Mononuclear cell (primary cell): ENCODE measurements around the gene LGALS1. TPM values are rescaled to one million over a fixed set of nuclear protein-coding genes. Genes with fewer than 3 reads are reported as not detected.

Experiments used
- H3K27me3 ChIP-seq: 2 replicates; pipeline ENCODE4 v1.6.0; 2011; ENCODE audit warnings: low read length, control low read depth; ENCODE audit not compliant: insufficient read depth
- H3K4me1 ChIP-seq: 2 replicates; pipeline ENCODE4 v1.5.1; 2011; ENCODE audit warnings: mild to moderate bottlenecking, low read length, control low read depth; ENCODE audit not compliant: insufficient read depth
- H3K4me3 ChIP-seq: 2 replicates; pipeline ENCODE4 v1.5.1; 2011; ENCODE audit warnings: mild to moderate bottlenecking, low read length, moderate library complexity
- H3K9me3 ChIP-seq: 2 replicates; pipeline ENCODE4 v1.5.1; 2011; ENCODE audit warnings: low read depth, mild to moderate bottlenecking, control low read depth, low read length
- total RNA-seq: library from RNA; depleted of rRNA; stranded (reverse); fragments of >200 nt; gene quantifications from one replicate; pipeline ENCODE4 v1.2.3, GENCODE V29; 2012

LGALS1 gene
- total RNA-seq: 260 TPM

DNA sequence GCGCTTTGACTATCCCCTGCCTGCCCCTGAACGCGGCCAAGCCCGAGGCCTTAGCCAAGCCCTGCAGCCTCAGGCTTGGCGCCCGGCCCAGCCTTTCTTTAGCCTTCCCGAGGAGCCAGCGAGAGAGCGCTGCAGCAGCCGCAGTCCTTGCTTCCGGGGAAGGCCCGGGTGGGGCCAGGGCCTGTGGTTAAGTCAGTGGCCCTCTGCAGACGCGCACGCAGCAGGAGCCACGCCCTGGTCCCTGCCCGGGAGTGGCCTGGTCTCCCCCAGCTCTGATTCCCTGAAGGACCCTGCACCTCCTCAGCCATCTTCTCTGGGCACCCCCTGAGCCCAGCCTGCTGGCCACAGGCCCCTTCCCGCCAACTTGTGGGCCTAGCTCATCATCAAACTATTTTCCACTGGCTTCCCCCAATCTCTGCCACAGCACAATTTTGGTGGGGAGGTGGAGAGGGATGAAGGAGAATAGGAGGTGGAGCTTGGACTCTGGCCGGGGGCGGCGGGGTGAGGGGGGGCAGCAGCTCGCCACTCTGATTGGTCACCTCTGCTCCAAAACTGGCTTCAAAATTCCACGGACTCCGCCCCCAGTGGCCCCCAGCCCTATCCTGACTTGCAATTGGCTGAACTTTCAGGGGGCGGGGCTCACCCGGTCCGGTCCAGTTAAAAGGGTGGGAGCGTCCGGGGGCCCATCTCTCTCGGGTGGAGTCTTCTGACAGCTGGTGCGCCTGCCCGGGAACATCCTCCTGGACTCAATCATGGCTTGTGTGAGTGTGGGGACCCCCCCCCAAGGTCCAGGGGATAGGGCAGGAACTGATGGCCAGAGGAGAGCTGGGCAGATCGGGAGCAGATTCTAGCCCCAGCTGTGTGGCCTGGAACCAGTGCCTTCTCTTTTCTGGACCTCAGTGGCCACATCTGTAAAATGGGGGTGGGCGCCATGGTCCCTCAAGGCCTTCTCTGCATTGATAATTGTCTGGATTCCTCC, at the start of gene LGALS1:
Gene LGALS1 (plus strand): TSS at position 686 of the 979 bp plus-strand sequence. CDS start 67 bp downstream, at position 753.
- Histone ChIP-seq H3K4me1 (peaks cover 63% of the 10 kb centered on the region), H3K4me3 (peak within 1 kb of the TSS; percentile 67), H3K9me3 (no peaks in the 10 kb centered on the region), H3K27me3 (no peaks in the 10 kb centered on the region)

DNA sequence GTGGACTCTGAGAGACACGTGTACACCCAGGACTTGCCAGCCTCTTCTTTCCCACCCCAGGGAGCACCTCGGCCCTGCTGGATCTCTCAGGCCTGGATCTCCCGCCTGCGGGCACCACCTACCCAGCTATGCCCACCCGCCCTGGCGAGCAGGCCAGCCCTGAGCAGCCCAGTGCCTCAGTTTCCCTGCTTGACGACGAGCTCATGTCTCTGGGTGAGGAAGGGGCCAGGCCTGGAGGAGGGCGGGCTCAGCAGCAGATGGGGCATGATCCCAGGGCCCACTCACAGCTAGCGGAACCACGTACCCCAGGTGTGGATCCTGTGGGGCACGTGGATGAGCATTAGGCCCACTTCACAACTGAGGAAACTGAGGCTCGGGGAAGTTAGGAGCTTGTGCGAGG, 49.7 kb upstream of the LGALS1 start:
- Histone ChIP-seq H3K4me3 (no peak overlapping the region), H3K27me3 (no peaks in the 10 kb centered on the region), H3K4me1 (peaks cover 53% of the 10 kb centered on the region), H3K9me3 (no peaks in the 10 kb centered on the region)

DNA sequence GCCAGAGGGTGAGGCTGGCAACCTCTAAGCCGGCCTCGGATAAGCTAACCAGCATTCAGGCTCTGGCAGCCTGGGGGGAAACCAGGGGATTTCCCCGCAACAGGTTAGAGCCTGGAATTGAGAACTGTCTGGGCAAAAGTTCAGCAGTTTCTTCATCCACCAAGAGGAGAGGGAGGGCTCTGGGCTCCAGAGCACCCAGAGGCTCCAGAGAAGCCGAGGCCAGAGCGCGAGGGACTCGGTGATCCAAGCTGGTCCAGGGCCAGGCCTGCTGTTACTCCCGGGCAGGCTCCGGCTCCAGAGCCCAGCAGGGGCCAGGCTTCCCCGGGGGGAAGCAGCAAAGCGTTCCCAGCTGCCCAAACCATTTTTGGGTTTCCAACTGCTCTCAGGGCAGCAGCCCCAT, 49.3 kb upstream of the LGALS1 start:
- Histone ChIP-seq H3K4me3 (no peak overlapping the region), H3K27me3 (no peaks in the 10 kb centered on the region), H3K4me1 (peaks cover 56% of the 10 kb centered on the region), H3K9me3 (no peaks in the 10 kb centered on the region)

DNA sequence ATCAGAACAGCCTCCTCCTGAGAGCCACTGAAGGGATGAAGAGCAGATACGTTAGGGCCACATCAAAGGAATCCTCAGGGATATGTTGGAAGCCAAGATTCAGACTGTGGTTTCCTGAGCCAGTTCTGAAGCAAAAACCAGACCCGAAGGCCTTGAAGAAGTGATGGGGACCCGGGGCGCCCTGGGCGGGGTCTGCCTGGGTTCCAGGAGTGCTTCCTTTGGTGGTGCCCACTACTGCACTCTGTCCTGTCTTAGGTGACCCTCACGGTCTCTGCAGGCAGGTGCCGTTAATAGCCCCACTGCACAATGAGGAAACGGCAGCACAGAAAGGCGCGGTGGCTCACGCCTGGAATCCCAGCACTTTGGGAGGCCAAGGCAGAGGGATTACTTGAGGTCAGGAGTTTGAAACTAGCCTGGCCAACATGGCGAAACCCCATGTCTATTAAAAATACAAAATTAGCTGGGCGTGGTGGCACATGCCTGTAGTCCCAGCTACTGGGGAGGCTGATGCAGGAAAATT, 48.8 kb upstream of the LGALS1 start:
- H3K4me1 ChIP-seq: peaks cover 60% of the 10 kb centered on the region
- no peaks in the 10 kb centered on the region for H3K9me3 ChIP-seq
- no peaks in the 10 kb centered on the region for H3K27me3 ChIP-seq
- no peak overlapping the region for H3K4me3 ChIP-seq

DNA sequence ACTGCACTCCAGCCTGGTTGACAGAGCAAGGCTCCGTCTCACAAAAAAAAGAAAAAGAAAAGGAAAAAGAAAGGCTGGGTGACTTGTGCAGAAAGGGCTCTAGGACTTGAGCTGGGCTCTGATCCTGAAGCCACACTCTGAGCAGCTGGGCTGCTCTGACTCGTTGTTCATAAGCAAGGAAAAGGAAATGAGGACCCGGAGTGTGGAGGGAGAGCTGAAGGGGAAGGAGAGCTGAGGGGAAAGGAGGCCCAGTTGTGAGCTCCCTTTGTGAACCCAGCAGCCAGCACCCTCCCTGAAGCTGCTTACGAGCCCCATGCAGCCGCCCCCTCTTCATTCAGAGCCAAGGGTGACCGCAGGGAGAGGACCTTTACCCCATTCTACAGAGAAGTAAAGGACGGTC, 48.3 kb upstream of the LGALS1 start:
- Histone ChIP-seq H3K27me3 (no peaks in the 10 kb centered on the region), H3K9me3 (no peaks in the 10 kb centered on the region), H3K4me1 (peaks cover 65% of the 10 kb centered on the region), H3K4me3 (no peak overlapping the region)

DNA sequence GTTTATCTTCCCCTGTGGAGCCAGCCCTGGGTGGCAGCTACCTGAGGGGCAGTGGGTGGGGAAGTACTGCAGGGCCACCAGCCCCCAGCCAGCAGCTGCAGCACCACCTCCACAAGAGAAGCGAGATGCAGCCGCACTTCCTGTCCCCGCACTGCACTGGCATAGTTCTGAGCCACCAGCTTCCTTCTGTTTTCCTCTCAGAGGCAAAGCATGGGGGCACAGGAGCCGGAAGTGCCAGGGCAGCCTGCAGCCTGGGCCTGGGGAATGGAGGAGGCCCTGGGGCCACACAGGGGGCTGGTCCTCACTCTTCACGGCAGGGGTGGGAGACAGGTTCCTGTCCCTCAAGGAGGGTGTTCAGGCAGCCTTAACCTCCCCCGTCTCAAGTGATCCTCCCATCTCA, 47.9 kb upstream of the LGALS1 start:
- Histone ChIP-seq H3K4me3 (no peak overlapping the region), H3K9me3 (no peaks in the 10 kb centered on the region), H3K4me1 (peaks cover 70% of the 10 kb centered on the region), H3K27me3 (no peaks in the 10 kb centered on the region)

DNA sequence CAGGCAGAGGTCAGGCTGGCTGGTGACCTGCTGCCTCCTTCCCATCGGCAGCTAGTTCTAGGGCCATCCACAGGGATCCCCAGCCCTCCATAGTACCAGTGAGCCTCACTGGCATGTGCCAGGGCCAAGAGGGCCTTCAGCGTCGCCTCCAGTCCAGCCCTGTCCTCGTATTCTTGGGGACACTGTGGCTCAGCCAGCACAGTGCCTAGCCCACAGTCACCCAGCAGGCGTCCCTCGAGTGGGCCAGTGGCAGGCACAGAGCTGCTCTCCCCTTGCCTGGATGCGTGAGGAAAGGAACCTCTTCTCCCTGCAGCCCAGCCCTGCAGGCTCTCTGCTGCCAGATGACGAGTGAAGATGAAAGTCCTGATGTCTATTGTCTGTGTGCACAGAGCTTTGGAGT, 46.6 kb upstream of the LGALS1 start:
- H3K4me3 ChIP-seq: no peak overlapping the region
- H3K27me3 ChIP-seq: no peaks in the 10 kb centered on the region
- H3K4me1 ChIP-seq: peaks cover 79% of the 10 kb centered on the region
- H3K9me3 ChIP-seq: no peaks in the 10 kb centered on the region

DNA sequence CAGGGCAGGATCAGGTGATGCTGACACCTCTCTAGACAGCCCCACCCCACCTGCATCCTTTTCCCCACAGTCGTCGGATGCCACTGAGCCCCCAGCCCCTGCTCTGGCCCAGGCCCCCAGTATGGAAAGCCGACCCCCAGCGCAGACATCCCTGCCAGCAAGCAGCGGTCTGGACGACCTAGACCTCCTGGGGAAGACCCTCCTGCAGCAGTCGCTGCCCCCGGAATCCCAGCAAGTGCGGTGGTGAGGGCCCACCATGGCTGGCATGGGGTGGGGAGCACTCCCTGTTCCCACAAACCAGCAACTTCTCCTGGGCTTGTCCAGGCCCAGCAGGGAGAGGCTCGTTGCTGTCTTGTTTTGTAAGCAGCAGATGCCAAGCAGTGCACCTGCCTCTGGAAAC, 45.5 kb upstream of the LGALS1 start:
- H3K9me3 ChIP-seq: no peaks in the 10 kb centered on the region
- no peaks in the 10 kb centered on the region for H3K27me3 ChIP-seq
- H3K4me3 ChIP-seq: no peak overlapping the region
- H3K4me1 ChIP-seq: peaks cover 80% of the 10 kb centered on the region

DNA sequence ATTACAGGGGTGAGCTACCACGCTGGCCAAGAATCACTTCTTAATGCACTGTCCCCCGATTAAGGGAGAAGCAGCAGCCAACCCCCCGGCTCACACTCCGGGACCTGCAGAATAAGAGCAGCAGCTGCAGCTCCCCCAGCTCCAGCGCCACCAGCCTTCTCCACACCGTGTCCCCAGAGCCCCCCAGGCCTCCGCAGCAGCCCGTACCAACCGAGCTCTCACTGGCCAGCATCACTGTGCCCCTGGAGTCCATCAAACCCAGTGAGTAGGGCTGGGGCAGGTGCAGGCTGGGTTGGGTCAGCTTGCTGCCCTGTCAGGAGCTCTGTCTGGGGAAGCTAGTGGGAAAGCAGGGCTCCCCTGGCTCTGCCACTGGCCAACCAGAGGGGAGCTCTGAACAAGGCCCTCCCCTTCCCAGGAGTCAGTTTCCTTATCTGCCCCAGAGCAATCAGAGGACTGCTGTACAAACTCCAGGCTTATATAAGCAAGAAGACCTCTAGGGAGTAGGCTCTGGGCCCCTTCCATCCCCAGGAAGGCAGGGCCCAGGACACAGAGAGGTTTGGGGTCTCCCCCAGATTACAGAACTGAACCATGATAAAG, 44.5 kb upstream of the LGALS1 start:
- no peaks in the 10 kb centered on the region for H3K27me3 ChIP-seq
- H3K4me3 ChIP-seq: no peak overlapping the region
- peaks cover 83% of the 10 kb centered on the region for H3K4me1 ChIP-seq
- no peaks in the 10 kb centered on the region for H3K9me3 ChIP-seq

DNA sequence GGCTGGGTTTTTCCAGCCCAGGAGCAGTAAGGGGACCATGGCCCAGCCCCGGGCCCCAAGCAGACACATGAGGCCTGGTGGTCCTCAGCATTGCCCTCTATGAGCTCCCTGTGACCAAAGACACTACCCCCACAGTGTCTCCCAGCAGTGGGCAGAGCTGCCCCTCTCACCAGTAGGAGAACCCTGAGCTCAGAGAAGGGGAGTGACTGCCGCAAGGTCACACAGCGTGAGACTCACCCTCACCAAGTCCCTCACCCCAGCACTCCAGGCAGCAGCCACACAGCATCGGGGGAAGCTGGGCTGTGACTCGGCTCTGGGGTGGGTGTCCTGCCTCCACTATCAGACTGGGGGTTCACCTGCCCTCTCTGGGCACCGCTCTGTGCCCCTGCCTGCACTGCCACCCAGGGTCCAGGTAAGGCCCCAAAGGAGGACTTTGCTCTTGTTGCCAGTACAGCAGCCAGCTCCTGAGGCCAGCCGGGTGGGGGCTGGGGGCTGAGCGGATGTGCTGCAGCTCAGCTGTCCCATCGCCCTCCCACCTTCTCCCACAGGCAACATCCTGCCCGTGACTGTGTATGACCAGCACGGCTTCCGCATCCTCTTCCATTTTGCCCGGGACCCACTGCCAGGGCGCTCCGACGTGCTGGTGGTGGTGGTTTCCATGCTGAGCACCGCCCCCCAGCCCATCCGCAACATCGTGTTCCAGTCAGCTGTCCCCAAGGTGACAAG, 43.8 kb upstream of the LGALS1 start:
- peaks cover 83% of the 10 kb centered on the region for H3K4me1 ChIP-seq
- no peak overlapping the region for H3K4me3 ChIP-seq
- no peaks in the 10 kb centered on the region for H3K9me3 ChIP-seq
- no peaks in the 10 kb centered on the region for H3K27me3 ChIP-seq

DNA sequence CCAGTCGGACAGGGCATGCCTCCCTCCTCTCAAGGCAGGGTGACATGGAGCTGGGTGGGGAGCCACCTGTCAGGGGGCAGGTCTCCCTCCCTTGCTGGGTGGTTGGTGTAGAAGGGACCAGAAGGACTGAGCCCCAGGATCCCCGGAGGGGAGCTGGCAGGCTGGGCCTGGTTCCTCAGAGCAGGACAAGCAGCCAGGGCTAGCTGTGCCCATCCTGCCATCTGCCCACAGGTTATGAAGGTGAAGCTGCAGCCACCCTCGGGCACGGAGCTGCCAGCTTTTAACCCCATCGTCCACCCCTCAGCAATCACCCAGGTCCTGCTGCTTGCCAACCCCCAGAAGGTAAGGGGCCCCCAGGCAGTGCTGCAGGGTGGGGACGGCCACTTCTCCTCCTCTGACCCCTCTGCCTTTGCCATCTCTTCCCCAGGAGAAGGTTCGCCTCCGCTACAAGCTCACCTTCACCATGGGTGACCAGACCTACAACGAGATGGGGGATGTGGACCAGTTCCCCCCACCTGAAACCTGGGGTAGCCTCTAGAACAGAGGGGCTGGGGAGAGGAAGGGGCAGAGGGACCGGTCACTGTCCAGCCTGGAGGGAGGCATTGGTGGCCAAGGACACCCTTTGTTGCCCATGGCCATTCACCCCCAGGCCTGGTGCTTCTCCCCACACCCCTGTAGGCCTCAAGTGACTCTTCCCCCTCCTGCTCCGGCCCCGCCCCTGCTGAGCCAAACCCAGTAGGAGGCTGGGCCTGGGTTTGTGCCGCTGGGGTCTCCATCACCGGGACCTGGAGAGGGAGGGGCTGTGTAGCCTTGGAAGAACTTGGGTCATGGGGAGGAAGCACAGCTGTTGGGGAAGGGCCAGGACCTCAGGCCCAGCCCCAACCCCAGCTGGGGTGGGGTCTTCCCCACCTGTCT, 43.0 kb upstream of the LGALS1 start:
- Histone ChIP-seq H3K4me1 (peaks cover 83% of the 10 kb centered on the region), H3K27me3 (no peaks in the 10 kb centered on the region), H3K9me3 (no peaks in the 10 kb centered on the region), H3K4me3 (no peak overlapping the region)

DNA sequence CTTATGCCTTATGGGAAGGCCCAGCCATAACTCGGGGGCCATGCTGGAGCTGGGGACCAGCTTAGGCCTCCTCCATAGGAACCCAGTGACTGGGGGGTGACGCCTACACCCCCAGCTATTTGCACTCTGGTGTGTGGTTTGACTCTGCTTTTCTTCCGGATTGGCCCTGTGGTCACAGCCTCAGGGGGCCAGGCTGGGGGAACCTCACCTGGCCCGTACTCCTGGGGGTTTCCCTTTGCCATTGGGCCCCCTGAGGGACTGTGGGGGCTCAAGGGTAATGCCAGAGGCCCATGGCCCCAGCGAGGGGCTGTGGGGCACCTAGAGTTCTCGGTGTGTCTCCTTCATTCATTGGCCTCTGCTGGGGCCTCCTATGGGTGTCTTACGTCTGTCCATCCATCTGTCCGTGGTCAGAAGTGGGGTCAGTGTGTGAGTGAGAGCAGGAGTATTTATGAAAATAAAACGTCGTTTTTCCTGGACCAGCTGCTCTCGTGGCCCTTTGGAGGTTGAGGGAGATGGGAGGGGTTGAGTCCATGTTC, 42.3 kb upstream of the LGALS1 start:
- no peak overlapping the region for H3K4me3 ChIP-seq
- H3K27me3 ChIP-seq: no peaks in the 10 kb centered on the region
- no peaks in the 10 kb centered on the region for H3K9me3 ChIP-seq
- H3K4me1 ChIP-seq: peaks cover 83% of the 10 kb centered on the region

DNA sequence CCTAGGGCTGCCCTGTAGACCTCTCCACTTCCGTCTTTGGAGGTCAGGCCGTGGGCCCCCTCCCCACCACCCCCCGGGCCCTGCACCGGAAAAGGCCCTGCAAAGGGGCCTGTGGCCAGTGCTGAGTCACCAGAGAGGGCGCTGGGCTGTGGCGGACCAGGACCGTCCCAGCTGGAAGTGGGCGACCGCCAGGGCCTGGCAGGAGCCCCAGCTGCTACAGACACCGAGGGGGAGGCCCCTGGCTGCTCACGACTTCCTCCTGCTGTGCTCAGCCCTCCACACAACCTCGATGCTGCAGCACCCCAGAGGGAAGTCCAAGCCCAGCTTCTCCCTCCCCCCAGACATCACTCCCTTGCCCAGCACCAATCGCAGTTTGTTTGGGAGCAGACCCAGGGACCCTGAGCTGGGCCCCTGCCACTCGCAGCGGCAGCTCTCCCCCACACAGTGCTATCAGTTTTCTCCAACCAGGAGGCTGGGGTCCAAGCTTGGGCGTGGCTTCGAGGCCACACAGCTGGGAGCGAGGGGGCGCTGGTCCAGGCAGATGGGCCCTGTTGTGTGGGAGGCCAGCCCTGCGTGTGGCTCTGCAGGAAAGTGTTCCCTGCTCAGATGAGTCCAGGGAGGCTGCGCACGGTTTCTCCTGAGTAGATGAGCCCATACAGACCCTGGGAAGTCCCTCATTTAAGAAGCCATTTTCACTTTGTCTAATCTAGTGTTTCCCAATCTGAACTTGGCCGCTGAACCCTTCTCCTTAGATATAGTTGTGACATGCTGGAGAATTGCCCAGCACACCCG, 41.6 kb upstream of the LGALS1 start:
- Histone ChIP-seq H3K9me3 (no peaks in the 10 kb centered on the region), H3K27me3 (no peaks in the 10 kb centered on the region), H3K4me3 (no peak overlapping the region), H3K4me1 (peaks cover 83% of the 10 kb centered on the region)
